Upper lobe of left lung (tissue), 6 donors: ENCODE measurements around the gene IL6R. TPM values are rescaled to one million over a fixed set of nuclear protein-coding genes. Genes with fewer than 3 reads are reported as not detected.
A peak's percentile ranks its signal among the peaks of the same experiment; 100 is the strongest.

Experiments
- ATAC-seq, 2 donors: fragments of 200-7000 bp; cut with Tn5 transposase; one replicate each; pipeline ENCODE4 v1.9.1; 2022; ENCODE audit warnings: mild to moderate bottlenecking in 2 of 2, moderate library complexity in 2 of 2; ENCODE audit not compliant: low FRiP score in 2 of 2
- DNase-seq, 2 donors: peaks; one replicate each; pipeline ENCODE4 v3.0.0-alpha.2; 2019 to 2020
- H3K27ac ChIP-seq, 4 donors: fragments of 200-600 bp; sonication (generic); one replicate each; pipeline ENCODE4 v1.5.1; 2016 to 2019
- H3K27me3 ChIP-seq, 4 donors: fragments of 200-600 bp; sonication (generic); one replicate each; pipeline ENCODE4 v1.5.1; 2017 to 2019
- H3K36me3 ChIP-seq, 4 donors: fragments of 200-600 bp; sonication (generic); one replicate each; pipeline ENCODE4 v1.5.1; 2016 to 2019
- H3K4me1 ChIP-seq, 4 donors: fragments of 200-600 bp; sonication (generic); one replicate each; pipeline ENCODE4 v1.5.1; 2018 to 2019
- H3K4me3 ChIP-seq, 4 donors: fragments of 200-600 bp; sonication (generic); one replicate each; pipeline ENCODE4 v1.5.1; 2017 to 2019; ENCODE audit warnings: mild to moderate bottlenecking in 2 of 4, moderate library complexity in 1 of 4
- H3K9me3 ChIP-seq, 4 donors: fragments of 200-600 bp; sonication (generic); one replicate each; pipeline ENCODE4 v1.5.1; 2018 to 2019
- CTCF ChIP-seq, 6 experiments: fragments of 450-650 bp in 4 of 6; fragments of 200-600 bp in 2 of 6; sonication (generic) in 2 of 6; IDR thresholded peaks; one replicate each; pipeline ENCODE4 v1.5.1; 2016 to 2019; ENCODE audit warnings: antibody characterized with exemption in 6 of 6
- EP300 ChIP-seq, 4 donors: sonication (generic); formaldehyde crosslinking; IDR thresholded peaks; one replicate each; pipeline ENCODE4 v1.5.1; 2017; ENCODE audit warnings: antibody characterized with exemption in 4 of 4, control low read depth in 2 of 4
- POLR2A ChIP-seq, 4 donors: fragments of 450-650 bp; IDR thresholded peaks; one replicate each; pipeline ENCODE4 v1.5.1; 2016 to 2017; ENCODE audit warnings: antibody characterized with exemption in 4 of 4, mild to moderate bottlenecking in 2 of 4
- POLR2AphosphoS5 ChIP-seq, 2 donors: sonication (generic); formaldehyde crosslinking; IDR thresholded peaks; one replicate each; pipeline ENCODE4 v1.5.1; 2017; ENCODE audit warnings: antibody characterized with exemption in 2 of 2
- WGBS, 2 donors: methylation state at CpG; one replicate each; pipeline ENCODE4 v1.1.5; 2017 to 2018; 5-methylcytosine and 5-hydroxymethylcytosine counted together
- total RNA-seq, 6 donors: library from RNA; depleted of rRNA in 4 of 6; stranded (reverse); fragments of >200 nt in 4 of 6; gene quantifications; one replicate each; pipeline versions ENCODE4 v1.1.0 to v1.2.1, GENCODE V29; 2016 to 2021
- donor health status: DM: no; HTN: no; CAD: no; lungs with moderate emphysema.
- donor health status: DM: no; HTN: yes; CAD: no; lungs with severe emphysema.

IL6R gene
- total RNA-seq, 6 donors from 2014 or later: 59.6 to 126 (median 97.5) TPM

- no peak for TF ChIP-seq POLR2A (IDR thresholded peaks at IDR 0.05)
- TF ChIP-seq CTCF (IDR thresholded peaks at IDR 0.05): no peak
- peak; percentile 68 to 86 for TF ChIP-seq POLR2AphosphoS5 (IDR thresholded peaks at IDR 0.05)
- TF ChIP-seq EP300 (IDR thresholded peaks at IDR 0.05): peak in 1 of 4 donors; percentile 70
Observed at GRCh38 chr1:154431586-154432373, 26.6 kb downstream of the IL6R start.

GRCh38 chr1:154433161-154433764 is 28.1 kb downstream of the IL6R start:
- Histone ChIP-seq H3K27me3 (no peaks in the 10 kb centered on the region), H3K27ac (peak overlapping the region; percentile 50 to 88 (median 72)), H3K9me3 (no peaks in the 10 kb centered on the region), H3K36me3 (peaks cover 3 to 52% (median 34%) of the 10 kb centered on the region in 4 donors), H3K4me1 (peaks cover 19 to 55% (median 49%) of the 10 kb centered on the region in 4 donors), H3K4me3 (no peak overlapping the region)
- ATAC-seq: no peak
- TF ChIP-seq POLR2A (IDR thresholded peaks at IDR 0.05) (no peak), EP300 (IDR thresholded peaks at IDR 0.05) (peak in 1 of 4 donors; percentile 18)
- DNase-seq: peak in 1 of 2 donors; percentile 58
- 69 to 77% methylated on average over 8 to 9 of the region's 9 CpGs for WGBS, 2 donors

More at GRCh38 chr1:154431586-154432373, 26.6 kb downstream of the IL6R start:
- peak overlapping the region; percentile 23 to 88 (median 72) for H3K27ac ChIP-seq
- H3K9me3 ChIP-seq: no peaks in the 10 kb centered on the region
- no peaks in the 10 kb centered on the region for H3K27me3 ChIP-seq
- no peak overlapping the region for H3K4me3 ChIP-seq
- H3K4me1 ChIP-seq: peaks cover 33 to 69% (median 63%) of the 10 kb centered on the region in 4 donors
- peaks cover 3 to 41% (median 27%) of the 10 kb centered on the region in 4 donors for H3K36me3 ChIP-seq
- DNase-seq: peak in 1 of 2 donors; percentile 83
- ATAC-seq: peak in 1 of 2 donors; percentile 80
- WGBS, 2 donors: 69 to 85% methylated on average over 7 to 10 of the region's 10 CpGs

- 46 to 64% methylated on average over 12 to 18 of the region's 18 CpGs for WGBS, 2 donors
- Histone ChIP-seq H3K36me3 (peaks cover 0 to 51% (median 36%) of the 10 kb centered on the region in 4 donors), H3K4me3 (no peak overlapping the region), H3K9me3 (no peaks in the 10 kb centered on the region), H3K27me3 (no peaks in the 10 kb centered on the region), H3K27ac (peak overlapping the region; percentile 50 to 88 (median 72)), H3K4me1 (peaks cover 14 to 53% (median 47%) of the 10 kb centered on the region in 4 donors)
- ATAC-seq: peak; percentile 60 to 65
- TF ChIP-seq EP300 (IDR thresholded peaks at IDR 0.05) (no peak), POLR2AphosphoS5 (IDR thresholded peaks at IDR 0.05) (peak in 1 of 2 donors; percentile 49), POLR2A (IDR thresholded peaks at IDR 0.05) (peak in 1 of 4 donors; percentile 17), CTCF (IDR thresholded peaks at IDR 0.05) (no peak)
- DNase-seq: peak in 1 of 2 donors; percentile 86
Observed at GRCh38 chr1:154434346-154435085, 29.4 kb downstream of the IL6R start.

GRCh38 chr1:154435599-154436200 is 30.6 kb downstream of the IL6R start:
- H3K36me3 ChIP-seq: peaks cover 0 to 40% (median 33%) of the 10 kb centered on the region in 4 donors
- H3K27ac ChIP-seq: peak overlapping the region in 1 of 4 donors; percentile 77
- DNase-seq (peak in 1 of 2 donors; percentile 63), ATAC-seq (no peak)
- H3K27me3 ChIP-seq: no peaks in the 10 kb centered on the region
- WGBS, 2 donors: 92 to 95% methylated on average over 13 to 15 of the region's 15 CpGs
- H3K9me3 ChIP-seq: no peaks in the 10 kb centered on the region
- TF ChIP-seq CTCF (IDR thresholded peaks at IDR 0.05): no peak
- TF ChIP-seq POLR2AphosphoS5 (IDR thresholded peaks at IDR 0.05): no peak
- TF ChIP-seq POLR2A (IDR thresholded peaks at IDR 0.05): no peak
- TF ChIP-seq EP300 (IDR thresholded peaks at IDR 0.05): no peak
- H3K4me1 ChIP-seq: peaks cover 12 to 60% (median 52%) of the 10 kb centered on the region in 4 donors
- no peak overlapping the region for H3K4me3 ChIP-seq
